A549 (cell line): ENCODE results near the gene TRAF7.

Source experiments
- BCL3 ChIP-seq: fragments of >200 bp; sonication (Bioruptor Twin); formaldehyde crosslinking; IDR thresholded peaks from 3 replicates; pipeline ENCODE4 v1.6.1; 2016
- CBX2 ChIP-seq: fragments of 200-600 bp; sonication (generic); IDR thresholded peaks from 2 replicates; pipeline ENCODE4 v1.6.1; 2016; ENCODE audit warnings: low read depth, mild to moderate bottlenecking, borderline replicate concordance
- HOXA7 ChIP-seq: fragments of 250-450 bp; sonication (Bioruptor Pico); IDR thresholded peaks from 2 replicates; pipeline ENCODE4 v1.5.0; 2020; ENCODE audit warnings: mild to moderate bottlenecking, moderate library complexity
- KDM1A ChIP-seq: fragments of 200-600 bp; sonication (generic); IDR thresholded peaks from 2 replicates; pipeline ENCODE4 v1.6.1; 2016; ENCODE audit warnings: low read depth, mild to moderate bottlenecking
- POLR2A ChIP-seq: IDR thresholded peaks from 2 replicates; pipeline ENCODE4 v1.6.1; 2012; ENCODE audit warnings: mild to moderate bottlenecking, low read length
- TF ChIP-seq, protein P1 (sequence below): fragments of >200 bp; sonication (Bioruptor Twin); formaldehyde crosslinking; IDR thresholded peaks from 3 replicates; pipeline ENCODE4 v1.5.1; 2016

DNA sequence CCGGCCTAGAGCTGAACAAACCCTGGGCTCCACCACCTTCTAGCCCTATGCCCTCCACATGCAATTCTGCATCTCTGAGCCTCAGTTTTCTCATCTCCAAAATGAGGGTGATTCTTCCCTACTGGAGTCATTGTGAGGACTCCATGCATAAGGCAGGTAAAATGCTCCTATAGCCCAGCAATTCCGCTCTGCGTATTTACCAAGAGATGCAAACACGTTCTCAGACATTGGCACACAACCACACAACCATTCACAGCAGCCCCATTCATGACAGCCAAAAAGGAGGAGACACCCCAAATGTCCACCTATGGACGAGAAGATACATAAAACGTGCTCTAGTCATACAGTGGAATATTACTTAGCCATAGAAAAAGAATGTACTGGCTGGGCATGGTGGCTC lies 44.7 kb downstream of the TRAF7 start:
- TF ChIP-seq, protein P1, sequence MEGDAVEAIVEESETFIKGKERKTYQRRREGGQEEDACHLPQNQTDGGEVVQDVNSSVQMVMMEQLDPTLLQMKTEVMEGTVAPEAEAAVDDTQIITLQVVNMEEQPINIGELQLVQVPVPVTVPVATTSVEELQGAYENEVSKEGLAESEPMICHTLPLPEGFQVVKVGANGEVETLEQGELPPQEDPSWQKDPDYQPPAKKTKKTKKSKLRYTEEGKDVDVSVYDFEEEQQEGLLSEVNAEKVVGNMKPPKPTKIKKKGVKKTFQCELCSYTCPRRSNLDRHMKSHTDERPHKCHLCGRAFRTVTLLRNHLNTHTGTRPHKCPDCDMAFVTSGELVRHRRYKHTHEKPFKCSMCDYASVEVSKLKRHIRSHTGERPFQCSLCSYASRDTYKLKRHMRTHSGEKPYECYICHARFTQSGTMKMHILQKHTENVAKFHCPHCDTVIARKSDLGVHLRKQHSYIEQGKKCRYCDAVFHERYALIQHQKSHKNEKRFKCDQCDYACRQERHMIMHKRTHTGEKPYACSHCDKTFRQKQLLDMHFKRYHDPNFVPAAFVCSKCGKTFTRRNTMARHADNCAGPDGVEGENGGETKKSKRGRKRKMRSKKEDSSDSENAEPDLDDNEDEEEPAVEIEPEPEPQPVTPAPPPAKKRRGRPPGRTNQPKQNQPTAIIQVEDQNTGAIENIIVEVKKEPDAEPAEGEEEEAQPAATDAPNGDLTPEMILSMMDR = no peak
- TF ChIP-seq CBX2 (no peak), POLR2A (no peak), KDM1A (no peak), BCL3 (no peak), HOXA7 (CRISPR knock-in tag) (no peak)
